Superior temporal gyrus (tissue), 1 donor: ENCODE data around the gene UQCRHL.

Experiments
- DNase-seq: peaks from one replicate; pipeline ENCODE4 v3.0.0-alpha.2; 2016; ENCODE audit errors: extremely low spot score

Gene UQCRHL

GRCh38 chr1:15799004-15799867, 8.2 kb downstream of the UQCRHL start:
- no peak for DNase-seq

- no peak for DNase-seq
These were observed 9.6 kb downstream of the UQCRHL start for GRCh38 chr1:15797614-15798390.

GRCh38 chr1:15796086-15796462, 11.4 kb downstream of the UQCRHL start:
- DNase-seq, result no peak

- DNase-seq, result no peak
These were observed 18.7 kb downstream of the UQCRHL start for GRCh38 chr1:15788624-15789301.

GRCh38 chr1:15786581-15786980, 20.9 kb downstream of the UQCRHL start:
- no peak for DNase-seq

- no peak for DNase-seq
These were observed 21.8 kb downstream of the UQCRHL start for GRCh38 chr1:15785683-15786082.

- no peak for DNase-seq
These were observed 29.3 kb downstream of the UQCRHL start for GRCh38 chr1:15777909-15778707.

- no peak for DNase-seq
These were observed 31.7 kb downstream of the UQCRHL start for GRCh38 chr1:15775706-15776105.

GRCh38 chr1:15771836-15772515, 35.5 kb downstream of the UQCRHL start:
- no peak for DNase-seq

- DNase-seq, result no peak
These were observed 37.0 kb downstream of the UQCRHL start for GRCh38 chr1:15770313-15770962.

- no peak for DNase-seq
These were observed 39.1 kb downstream of the UQCRHL start for GRCh38 chr1:15768388-15768787.

GRCh38 chr1:15767941-15768340, 39.5 kb downstream of the UQCRHL start:
- no peak for DNase-seq

- no peak for DNase-seq
These were observed 41.8 kb downstream of the UQCRHL start for GRCh38 chr1:15765495-15766194.

- DNase-seq, result no peak
These were observed 42.6 kb downstream of the UQCRHL start for GRCh38 chr1:15764890-15765289.

GRCh38 chr1:15764269-15764764, 43.1 kb downstream of the UQCRHL start:
- no peak for DNase-seq

- DNase-seq, result no peak
These were observed 44.9 kb downstream of the UQCRHL start for GRCh38 chr1:15762546-15762945.

- DNase-seq, result no peak
These were observed 45.9 kb downstream of the UQCRHL start for GRCh38 chr1:15761366-15762128.

GRCh38 chr1:15760520-15761211, 46.8 kb downstream of the UQCRHL start:
- no peak for DNase-seq
